Breast epithelium (tissue), 3 donors: ENCODE data around the gene ACTN2.

Source experiments
- CTCF ChIP-seq, 3 donors: fragments of 450-650 bp; IDR thresholded peaks; one replicate each; pipeline ENCODE4 v1.5.1; 2016 to 2017; ENCODE audit warnings: antibody characterized with exemption in 3 of 3, mild to moderate bottlenecking in 3 of 3, moderate library complexity in 3 of 3
- POLR2AphosphoS5 ChIP-seq, 3 donors: sonication (generic); formaldehyde crosslinking; IDR thresholded peaks; one replicate each; pipeline ENCODE4 v1.6.1; 2017; ENCODE audit warnings: antibody characterized with exemption in 3 of 3

- TF ChIP-seq POLR2AphosphoS5 (IDR thresholded peaks at IDR 0.05): no peak
- no peak for TF ChIP-seq CTCF (IDR thresholded peaks at IDR 0.05)
These were observed 13.1 kb downstream of the ACTN2 start for GRCh38 chr1:236699366-236699765.
